Muscle of leg (tissue), 11 donors: ENCODE results near the gene PITRM1. TPM values are rescaled to one million over a fixed set of nuclear protein-coding genes. Genes with fewer than 3 reads are reported as not detected.

Source experiments
- DNase-seq: peaks from one replicate; pipeline ENCODE4 v3.0.0; 2013
- H3K27ac ChIP-seq: one replicate; pipeline ENCODE4 v1.5.1; 2013; ENCODE audit warnings: mild to moderate bottlenecking, low read length, control low read depth
- H3K27me3 ChIP-seq: one replicate; pipeline ENCODE4 v1.6.1; 2013; ENCODE audit warnings: low read length; ENCODE audit not compliant: control insufficient read depth, insufficient read depth
- H3K36me3 ChIP-seq: one replicate; pipeline ENCODE4 v1.6.1; 2013; ENCODE audit warnings: low read length; ENCODE audit not compliant: control insufficient read depth, insufficient read depth
- H3K4me1 ChIP-seq: one replicate; pipeline ENCODE4 v1.6.1; 2013; ENCODE audit warnings: low read length; ENCODE audit not compliant: control insufficient read depth, insufficient read depth
- H3K4me3 ChIP-seq: one replicate; pipeline ENCODE4 v1.5.1; 2013; ENCODE audit warnings: low read length, control low read depth
- H3K9me3 ChIP-seq: replicated peaks from 2 replicates; pipeline ENCODE4 v1.6.1; 2013; ENCODE audit warnings: low read depth, low read length; ENCODE audit not compliant: control insufficient read depth
- WGBS: methylation state at CpG from one replicate; pipeline ENCODE4 v1.1.5; 2013; ENCODE audit warnings: missing lambda C conversion rate; ENCODE audit not compliant: insufficient coverage; 5-methylcytosine and 5-hydroxymethylcytosine counted together
- polyA plus RNA-seq, 8 donors: library from polyadenylated mRNA; unstranded; fragments of 120-200 nt; gene quantifications; one replicate each; pipeline versions ENCODE4 v1.2.1 to v1.2.3, GENCODE V29; 2013; ENCODE audit warnings: inconsistent platforms in 1 of 8, low replicate concordance in 1 of 8; ENCODE audit not compliant: insufficient read length in 8 of 8, insufficient read depth in 1 of 8
- total RNA-seq: library from RNA; stranded (reverse); fragments of 120-200 nt; gene quantifications from one replicate; pipeline ENCODE4 v1.2.4, GENCODE V29; 2013

PITRM1 gene
- total and polyA plus RNA-seq, 9 donors = 44.0 to 69.8 (median 55.2) TPM

DNA sequence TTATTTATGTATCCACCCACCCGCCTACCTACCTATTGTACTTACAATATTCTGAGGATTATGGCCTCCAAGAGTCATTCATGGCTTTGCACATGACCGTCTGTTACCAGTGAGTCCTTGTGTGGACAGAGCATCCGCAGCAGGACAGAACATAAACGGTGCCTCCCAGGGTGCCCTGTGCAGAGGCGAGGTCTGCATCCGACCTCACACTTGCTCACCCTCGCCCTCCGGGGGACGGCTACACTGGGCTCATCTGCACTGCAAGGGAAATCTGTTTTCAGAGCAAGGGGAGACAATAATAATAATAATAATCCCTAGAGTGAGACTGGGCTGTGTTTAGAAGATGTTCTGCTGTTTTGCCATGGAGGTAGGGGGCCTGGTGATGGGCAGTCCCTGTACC is 75.4 kb downstream of the PITRM1 start:
- 78% methylated on average over 3 of the region's 9 CpGs for WGBS
- H3K9me3 ChIP-seq = no peaks in the 10 kb centered on the region
- no peak overlapping the region for H3K27ac ChIP-seq
- peaks cover 4% of the 10 kb centered on the region for H3K36me3 ChIP-seq
- no peak for DNase-seq
- no peaks in the 10 kb centered on the region for H3K27me3 ChIP-seq
- H3K4me1 ChIP-seq = peaks cover 2% of the 10 kb centered on the region
- no peak overlapping the region for H3K4me3 ChIP-seq

DNA sequence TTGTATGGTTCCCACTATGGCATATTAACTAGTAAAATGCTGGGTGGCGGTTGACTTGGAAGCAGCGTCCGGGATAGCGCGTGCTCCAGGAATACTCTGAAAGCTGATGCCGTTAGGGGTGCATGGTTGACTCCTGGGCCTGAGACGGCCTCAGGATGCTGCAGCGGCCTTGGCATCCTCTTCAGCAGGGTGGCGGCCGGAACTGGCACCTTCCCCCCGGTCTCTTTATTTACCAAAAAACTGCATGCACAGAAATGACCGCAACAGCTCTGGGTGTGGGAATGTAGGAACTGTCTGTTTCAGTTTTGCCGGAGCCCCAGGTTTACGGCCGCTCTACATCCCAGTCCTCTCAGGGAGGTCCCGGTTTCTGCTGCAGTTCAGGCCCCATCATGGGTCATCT is 76.4 kb downstream of the PITRM1 start:
- no peak for DNase-seq
- H3K27me3 ChIP-seq = no peaks in the 10 kb centered on the region
- H3K4me1 ChIP-seq = peaks cover 2% of the 10 kb centered on the region
- WGBS = 88% methylated on average over 3 of the region's 16 CpGs
- no peaks in the 10 kb centered on the region for H3K36me3 ChIP-seq
- H3K27ac ChIP-seq = no peak overlapping the region
- no peak overlapping the region for H3K4me3 ChIP-seq
- no peaks in the 10 kb centered on the region for H3K9me3 ChIP-seq

- Histone ChIP-seq H3K4me3 (no peak overlapping the region), H3K27ac (peak overlapping the region; percentile 53), H3K36me3 (no peaks in the 10 kb centered on the region), H3K27me3 (no peaks in the 10 kb centered on the region), H3K4me1 (peaks cover 5% of the 10 kb centered on the region), H3K9me3 (no peaks in the 10 kb centered on the region)
- DNase-seq = peak; percentile 85
- WGBS = 29% methylated on average over 10 of the region's 17 CpGs
These were observed 77.0 kb downstream of the PITRM1 start for GRCh38 chr10:3095373-3096139.

DNA sequence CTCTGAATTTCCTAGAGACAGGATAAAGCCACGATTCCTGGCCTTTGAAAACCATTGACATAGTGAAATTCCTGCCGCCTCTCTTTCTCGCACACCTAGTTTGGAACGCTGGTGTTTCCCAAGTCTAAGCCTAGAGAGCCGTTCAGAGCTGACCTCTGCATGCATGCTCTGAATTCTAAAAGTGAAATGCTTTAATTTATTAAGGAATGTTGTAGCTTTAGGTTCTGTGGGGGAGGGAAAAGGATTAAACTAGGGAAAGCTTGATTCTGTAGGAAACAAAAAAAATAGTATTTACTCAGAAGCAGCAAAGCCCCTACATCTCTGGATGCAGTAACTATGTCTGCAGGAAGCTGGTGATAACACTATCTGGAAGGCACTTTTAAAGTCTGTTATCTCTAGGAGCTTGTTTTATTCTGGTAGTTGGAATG is 78.0 kb downstream of the PITRM1 start:
- Histone ChIP-seq H3K36me3 (no peaks in the 10 kb centered on the region), H3K27me3 (no peaks in the 10 kb centered on the region), H3K9me3 (no peaks in the 10 kb centered on the region), H3K4me1 (peaks cover 5% of the 10 kb centered on the region), H3K4me3 (no peak overlapping the region), H3K27ac (no peak overlapping the region)
- DNase-seq = no peak
- WGBS = 73% methylated on average over 4 of the region's 5 CpGs

GRCh38 chr10:3093996-3094395 is 78.6 kb downstream of the PITRM1 start:
- H3K27ac ChIP-seq = no peak overlapping the region
- no peak overlapping the region for H3K4me3 ChIP-seq
- peaks cover 5% of the 10 kb centered on the region for H3K4me1 ChIP-seq
- DNase-seq = no peak
- no peaks in the 10 kb centered on the region for H3K9me3 ChIP-seq
- H3K36me3 ChIP-seq = no peaks in the 10 kb centered on the region
- H3K27me3 ChIP-seq = no peaks in the 10 kb centered on the region
- 100% methylated on average over 3 of the region's 5 CpGs for WGBS

GRCh38 chr10:3091921-3092320 is 80.7 kb downstream of the PITRM1 start:
- WGBS = 89% methylated on average over 4 of the region's 5 CpGs
- no peak overlapping the region for H3K4me3 ChIP-seq
- no peaks in the 10 kb centered on the region for H3K9me3 ChIP-seq
- H3K4me1 ChIP-seq = peaks cover 5% of the 10 kb centered on the region
- no peak for DNase-seq
- no peaks in the 10 kb centered on the region for H3K36me3 ChIP-seq
- no peak overlapping the region for H3K27ac ChIP-seq
- H3K27me3 ChIP-seq = no peaks in the 10 kb centered on the region

DNA sequence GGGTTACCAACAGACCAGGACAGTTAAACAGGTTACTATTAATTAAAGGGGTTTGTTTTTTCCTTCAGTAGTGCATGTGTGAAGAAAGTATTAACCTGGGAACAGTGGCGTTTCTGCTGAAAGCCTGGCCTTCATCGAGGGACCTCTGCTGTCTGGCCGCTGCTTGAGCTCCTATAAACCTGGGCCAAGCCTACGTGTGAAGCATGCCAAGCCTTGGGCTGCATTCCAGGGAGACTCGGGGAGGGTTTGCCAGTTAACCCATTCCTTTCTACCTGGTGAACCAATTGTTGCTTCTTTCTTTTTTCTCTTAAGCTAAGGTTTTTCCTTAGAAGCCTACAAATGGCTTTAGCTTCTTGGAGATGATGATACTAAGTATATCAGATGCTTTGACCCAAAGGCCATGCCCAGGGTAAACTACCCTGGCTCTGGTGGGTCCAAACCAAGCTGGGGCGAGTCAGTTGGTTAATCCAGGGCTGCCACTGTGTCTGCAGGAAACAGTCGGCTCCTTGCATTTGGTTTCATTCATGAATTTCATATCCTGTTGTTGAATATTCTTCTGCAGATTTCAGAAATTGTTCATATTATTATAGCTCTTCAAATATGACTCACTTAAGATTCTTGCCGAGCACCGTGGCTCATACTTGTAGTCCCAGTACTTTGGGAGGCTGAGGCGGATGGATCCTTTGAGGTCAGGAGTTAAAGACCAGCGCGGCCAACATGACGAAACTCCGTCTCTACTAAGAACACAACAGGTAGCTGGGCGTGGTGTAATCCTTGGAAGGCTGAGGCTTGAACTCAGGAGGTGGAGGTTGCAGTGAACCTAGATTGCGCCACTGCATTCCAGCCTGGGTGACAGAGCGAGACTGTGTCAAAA is 81.4 kb downstream of the PITRM1 start:
- peaks cover 5% of the 10 kb centered on the region for H3K4me1 ChIP-seq
- H3K4me3 ChIP-seq = no peak overlapping the region
- no peak overlapping the region for H3K27ac ChIP-seq
- DNase-seq = peak; percentile 63
- no peaks in the 10 kb centered on the region for H3K9me3 ChIP-seq
- 14% methylated on average over 6 of the region's 17 CpGs for WGBS
- no peaks in the 10 kb centered on the region for H3K36me3 ChIP-seq
- H3K27me3 ChIP-seq = no peaks in the 10 kb centered on the region

DNA sequence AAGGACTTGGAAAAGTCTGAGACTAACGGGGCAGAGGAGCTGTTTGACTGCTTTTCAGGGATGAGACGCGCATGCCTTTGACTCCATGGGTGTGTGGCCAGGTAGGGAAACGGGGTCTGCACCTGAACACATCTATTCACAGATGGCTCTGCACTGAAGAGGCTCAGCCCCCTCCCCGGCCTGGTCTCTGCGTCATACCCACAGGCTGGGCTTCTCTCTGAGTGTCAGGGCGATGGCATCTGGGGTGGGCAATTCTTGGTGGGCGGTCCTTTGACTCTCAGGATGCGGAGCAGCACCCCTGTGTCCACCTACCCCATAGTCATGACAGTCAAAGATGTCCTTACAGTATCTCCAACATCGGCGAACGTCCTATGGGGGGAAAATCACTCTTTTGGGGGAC is 82.2 kb downstream of the PITRM1 start:
- Histone ChIP-seq H3K4me1 (peaks cover 3% of the 10 kb centered on the region), H3K27ac (no peak overlapping the region), H3K36me3 (no peaks in the 10 kb centered on the region), H3K27me3 (no peaks in the 10 kb centered on the region), H3K4me3 (no peak overlapping the region), H3K9me3 (no peaks in the 10 kb centered on the region)
- WGBS = 90% methylated on average over 4 of the region's 12 CpGs
- DNase-seq = no peak
